ENCODE measurements around the gene ZNF423. TPM values are rescaled to one million over a fixed set of nuclear protein-coding genes. Genes with fewer than 3 reads are reported as not detected.

ZNF423 gene
- total RNA-seq, 4 donors from 2014 or later = 1.4 to 20.6 (median 4.7) TPM

GRCh38 chr16:49773534-49774475 lies 82.1 kb downstream of the ZNF423 start:
- TF ChIP-seq CTCF (IDR thresholded peaks at IDR 0.05) = no peak
- TF ChIP-seq POLR2A (IDR thresholded peaks at IDR 0.05) = no peak
- no peak overlapping the region for H3K4me3 ChIP-seq
- H3K9me3 ChIP-seq = no peaks in the 10 kb centered on the region
- no peak for DNase-seq
- no peaks in the 10 kb centered on the region for H3K27me3 ChIP-seq
- H3K27ac ChIP-seq = no peak overlapping the region
- no peaks in the 10 kb centered on the region for H3K36me3 ChIP-seq
- no peaks in the 10 kb centered on the region for H3K4me1 ChIP-seq

GRCh38 chr16:49767998-49768397 lies 87.9 kb downstream of the ZNF423 start:
- Histone ChIP-seq H3K4me1 (no peaks in the 10 kb centered on the region), H3K27ac (no peak overlapping the region), H3K36me3 (no peaks in the 10 kb centered on the region), H3K4me3 (no peak overlapping the region), H3K27me3 (no peaks in the 10 kb centered on the region), H3K9me3 (no peaks in the 10 kb centered on the region)
- DNase-seq = no peak
- TF ChIP-seq CTCF (IDR thresholded peaks at IDR 0.05) (no peak), POLR2A (IDR thresholded peaks at IDR 0.05) (no peak)

GRCh38 chr16:49767414-49767813 lies 88.5 kb downstream of the ZNF423 start:
- no peaks in the 10 kb centered on the region for H3K36me3 ChIP-seq
- no peak for TF ChIP-seq POLR2A (IDR thresholded peaks at IDR 0.05)
- TF ChIP-seq CTCF (IDR thresholded peaks at IDR 0.05) = no peak

GRCh38 chr16:49766225-49766624 lies 89.7 kb downstream of the ZNF423 start:
- Histone ChIP-seq H3K27ac (no peak overlapping the region), H3K4me3 (no peak overlapping the region), H3K36me3 (no peaks in the 10 kb centered on the region), H3K9me3 (no peaks in the 10 kb centered on the region), H3K4me1 (no peaks in the 10 kb centered on the region), H3K27me3 (no peaks in the 10 kb centered on the region)
- DNase-seq = no peak
- no peak for TF ChIP-seq POLR2A (IDR thresholded peaks at IDR 0.05)
- no peak for TF ChIP-seq CTCF (IDR thresholded peaks at IDR 0.05)

More at GRCh38 chr16:49767414-49767813, 88.5 kb downstream of the ZNF423 start:
- Histone ChIP-seq H3K27ac (no peak overlapping the region), H3K4me3 (no peak overlapping the region), H3K9me3 (no peaks in the 10 kb centered on the region), H3K4me1 (no peaks in the 10 kb centered on the region), H3K27me3 (no peaks in the 10 kb centered on the region)
- DNase-seq = no peak

GRCh38 chr16:49763826-49764225 lies 92.1 kb downstream of the ZNF423 start:
- no peaks in the 10 kb centered on the region for H3K4me1 ChIP-seq
- H3K4me3 ChIP-seq = no peak overlapping the region
- H3K27ac ChIP-seq = no peak overlapping the region
- no peak for DNase-seq
- no peaks in the 10 kb centered on the region for H3K9me3 ChIP-seq
- no peak for TF ChIP-seq POLR2A (IDR thresholded peaks at IDR 0.05)
- no peak for TF ChIP-seq CTCF (IDR thresholded peaks at IDR 0.05)
- no peaks in the 10 kb centered on the region for H3K36me3 ChIP-seq
- no peaks in the 10 kb centered on the region for H3K27me3 ChIP-seq

All from Peyer's patch (tissue), 4 donors.